Middle frontal gyrus (tissue), 1 donor: ENCODE results near the gene AVPR2.
A peak's percentile ranks its signal among the peaks of the same experiment; 100 is the strongest.

Experiments used
- DNase-seq: peaks from one replicate; pipeline ENCODE4 v3.0.0-alpha.2; 2015; ENCODE audit warnings: low spot score; ENCODE audit errors: extremely low spot score

AVPR2 gene

GRCh38 chrX:153903991-153904957 lies at the start of gene AVPR2:
AVPR2 (plus strand) TSS chrX:153904673; CDS start chrX:153905146, 473 bp downstream.
- DNase-seq, result no peak

GRCh38 chrX:153854702-153855101 lies 49.8 kb upstream of the AVPR2 start:
- DNase-seq, result no peak

- no peak for DNase-seq
Observed at GRCh38 chrX:153857348-153857903, 47.0 kb upstream of the AVPR2 start.

GRCh38 chrX:153861151-153861550 lies 43.3 kb upstream of the AVPR2 start:
- no peak for DNase-seq

- no peak for DNase-seq
Observed at GRCh38 chrX:153861733-153862310, 42.7 kb upstream of the AVPR2 start.

- no peak for DNase-seq
Observed at GRCh38 chrX:153862369-153863250, 41.9 kb upstream of the AVPR2 start.

- no peak for DNase-seq
Observed at GRCh38 chrX:153863251-153863991, 41.1 kb upstream of the AVPR2 start.

- DNase-seq, result no peak
Observed at GRCh38 chrX:153864101-153864500, 40.4 kb upstream of the AVPR2 start.

- DNase-seq, result no peak
Observed at GRCh38 chrX:153864561-153865320, 39.7 kb upstream of the AVPR2 start.

GRCh38 chrX:153865321-153865580 lies 39.2 kb upstream of the AVPR2 start:
- DNase-seq, result no peak

- no peak for DNase-seq
Observed at GRCh38 chrX:153865685-153866084, 38.8 kb upstream of the AVPR2 start.

GRCh38 chrX:153866302-153867019 lies 38.0 kb upstream of the AVPR2 start:
- peak; percentile 13 for DNase-seq

- DNase-seq, result no peak
Observed at GRCh38 chrX:153867139-153867538, 37.3 kb upstream of the AVPR2 start.

- no peak for DNase-seq
Observed at GRCh38 chrX:153867671-153868070, 36.8 kb upstream of the AVPR2 start.

GRCh38 chrX:153868576-153869472 lies 35.6 kb upstream of the AVPR2 start:
- no peak for DNase-seq

- no peak for DNase-seq
Observed at GRCh38 chrX:153869473-153870287, 34.8 kb upstream of the AVPR2 start.

GRCh38 chrX:153870288-153870690 lies 34.2 kb upstream of the AVPR2 start:
- DNase-seq, result no peak
